DOHH2 (cell line): Measurements from ENCODE around the gene CIAPIN1.

Experiments used
- CTCF ChIP-seq: fragments of 200-600 bp; sonication (generic); IDR thresholded peaks from one replicate; pipeline ENCODE4 v1.5.1; 2014; ENCODE audit warnings: antibody characterized with exemption, mild to moderate bottlenecking, low read depth, low read length; ENCODE audit not compliant: poor library complexity, severe bottlenecking
- EZH2phosphoT487 ChIP-seq: fragments of 200-600 bp; sonication (generic); IDR thresholded peaks from 2 replicates; pipeline ENCODE4 v1.6.1; 2017; ENCODE audit warnings: borderline replicate concordance, mild to moderate bottlenecking, antibody characterized with exemption, low read length, moderate library complexity, mixed read lengths

- TF ChIP-seq CTCF: no peak
- no peak for TF ChIP-seq EZH2phosphoT487
Measured at GRCh38 chr16:57409870-57410587, 37.2 kb downstream of the CIAPIN1 start.
